HEK293T (cell line): ENCODE data around the gene UNC13D.

Experiments used
- ARNT ChIP-seq: fragments of 450-650 bp; IDR thresholded peaks from 2 replicates; pipeline ENCODE4 v1.6.1; 2017; ENCODE audit warnings: mild to moderate bottlenecking
- FOXK2 ChIP-seq: fragments of 450-650 bp; IDR thresholded peaks from 2 replicates; pipeline ENCODE4 v1.6.1; 2016; ENCODE audit warnings: mild to moderate bottlenecking
- L3MBTL2 ChIP-seq: fragments of 450-650 bp; conservative IDR thresholded peaks from 2 replicates; pipeline ENCODE4 v1.6.1; 2016; ENCODE audit warnings: mild to moderate bottlenecking
- LEF1 ChIP-seq: fragments of 450-650 bp; IDR thresholded peaks from 2 replicates; pipeline ENCODE4 v1.6.1; 2017; ENCODE audit warnings: mild to moderate bottlenecking, borderline replicate concordance
- TARDBP ChIP-seq: fragments of 450-650 bp; IDR thresholded peaks from 2 replicates; pipeline ENCODE4 v1.6.1; 2016
- ZNF384 ChIP-seq: fragments of 450-650 bp; IDR thresholded peaks from 2 replicates; pipeline ENCODE4 v1.6.1; 2016

DNA sequence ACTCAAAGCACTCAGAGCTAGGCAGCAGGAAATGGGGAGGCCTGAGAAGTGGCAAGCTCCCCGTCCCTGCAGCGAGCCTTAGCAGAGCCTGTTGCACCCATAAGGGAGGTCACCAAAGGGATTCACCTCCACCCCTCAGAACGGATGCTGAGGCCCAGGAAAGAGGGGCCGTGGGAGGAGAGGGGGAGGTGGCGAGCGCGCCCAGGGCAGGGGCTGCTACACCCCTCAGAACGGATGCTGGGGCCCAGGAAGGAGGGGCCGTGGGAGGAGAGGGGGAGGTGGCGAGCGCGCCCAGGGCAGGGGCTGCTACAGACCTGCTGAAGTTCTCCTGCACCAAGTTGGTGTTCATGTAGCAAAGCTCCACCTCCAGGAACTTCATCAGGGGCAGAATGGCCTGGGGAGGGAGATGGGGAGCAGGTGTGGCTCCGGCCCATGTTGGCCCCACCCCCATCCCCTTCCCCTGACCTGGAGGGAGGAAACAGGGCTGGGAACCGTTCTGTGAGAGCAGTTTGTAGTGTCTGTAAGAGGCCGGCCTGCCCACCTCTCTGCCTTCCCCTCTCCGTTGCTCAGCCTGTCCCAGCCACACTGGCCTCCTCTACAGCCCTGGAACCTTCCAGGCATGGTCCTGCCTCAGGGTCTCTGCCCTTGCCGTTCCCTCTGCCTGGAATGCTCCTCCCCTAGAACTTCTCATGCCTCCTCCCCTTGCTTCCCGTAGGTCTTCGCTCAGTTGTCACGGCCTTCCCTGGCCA is 11.4 kb downstream of the UNC13D start:
- TF ChIP-seq L3MBTL2 (no peak), TARDBP (no peak), LEF1 (no peak), FOXK2 (no peak), ARNT (no peak), ZNF384 (no peak)
